HG03135 (cell line): ENCODE results near the gene COA1.
"Not testable (repeated sequence)": the region's sequence is repeated elsewhere in the genome, so short reads cannot be mapped to it uniquely, and the experiment has no call there.

Experiments used
- ATAC-seq: cut with Tn5 transposase; IDR thresholded peaks from one replicate; pipeline ENCODE4 v1.9.1; 2021; ENCODE audit warnings: mild to moderate bottlenecking, moderate library complexity; ENCODE audit not compliant: unreplicated experiment

Gene COA1

DNA sequence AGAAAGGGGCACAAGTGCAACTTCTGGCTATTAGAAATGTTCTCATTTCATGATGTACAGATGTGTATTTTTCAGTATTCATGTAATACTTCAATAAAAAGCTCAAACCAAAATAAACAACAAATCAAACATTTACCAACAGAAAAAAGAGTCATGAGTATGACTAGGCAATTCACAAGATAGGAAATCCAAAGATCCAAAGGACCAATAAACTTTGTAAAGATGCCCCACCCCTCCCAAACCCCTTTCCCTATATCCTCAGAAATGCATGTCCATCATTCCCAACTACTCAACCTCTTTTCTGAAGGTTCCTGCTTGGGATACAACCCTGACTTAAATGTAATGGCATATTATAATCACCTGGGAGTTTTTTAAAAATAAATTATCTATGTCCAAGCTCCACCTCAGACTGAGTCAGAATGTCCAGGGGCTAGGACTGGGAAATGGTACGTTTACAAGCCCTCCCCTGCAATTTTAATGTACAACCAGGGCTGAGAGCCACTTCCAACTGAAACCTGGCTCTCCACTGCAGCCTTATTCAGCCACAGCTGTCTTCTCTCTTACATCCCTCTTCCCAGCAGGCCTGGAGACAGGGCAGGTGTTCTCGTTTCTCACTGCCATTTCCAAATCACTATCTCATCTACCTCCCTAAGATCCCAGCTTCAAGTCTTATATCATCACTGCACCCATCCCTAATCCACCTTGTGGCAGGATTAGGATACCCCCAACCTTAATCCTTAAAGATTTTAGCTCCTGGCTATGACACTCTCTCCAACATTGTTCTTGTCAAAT lies 36.5 kb downstream of the COA1 start:
- no peak for ATAC-seq

- ATAC-seq, result no peak
These were observed 37.7 kb downstream of the COA1 start for GRCh38 chr7:43691611-43692010.

- ATAC-seq, result no peak
These were observed 40.2 kb downstream of the COA1 start for GRCh38 chr7:43689115-43689514.

DNA sequence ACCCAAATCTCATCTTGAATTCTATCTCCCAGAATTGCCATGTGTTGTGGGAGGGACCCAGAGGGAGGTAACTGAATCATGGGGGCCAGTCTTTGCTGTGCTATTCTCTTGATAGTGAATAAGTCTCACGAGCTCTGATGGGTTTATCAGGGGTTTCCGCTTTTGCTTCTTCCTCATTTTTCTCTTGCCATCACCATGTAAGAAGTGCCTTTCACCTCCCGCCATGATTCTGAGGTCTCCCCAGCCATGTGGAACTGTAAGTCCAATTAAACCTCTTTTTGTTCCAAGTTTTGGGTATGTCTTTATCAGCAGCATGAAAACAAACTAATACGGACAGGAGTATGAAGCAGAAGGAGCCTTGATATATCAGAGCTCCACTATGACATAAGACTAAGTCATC lies 41.5 kb downstream of the COA1 start:
- ATAC-seq, result not testable (repeated sequence)

DNA sequence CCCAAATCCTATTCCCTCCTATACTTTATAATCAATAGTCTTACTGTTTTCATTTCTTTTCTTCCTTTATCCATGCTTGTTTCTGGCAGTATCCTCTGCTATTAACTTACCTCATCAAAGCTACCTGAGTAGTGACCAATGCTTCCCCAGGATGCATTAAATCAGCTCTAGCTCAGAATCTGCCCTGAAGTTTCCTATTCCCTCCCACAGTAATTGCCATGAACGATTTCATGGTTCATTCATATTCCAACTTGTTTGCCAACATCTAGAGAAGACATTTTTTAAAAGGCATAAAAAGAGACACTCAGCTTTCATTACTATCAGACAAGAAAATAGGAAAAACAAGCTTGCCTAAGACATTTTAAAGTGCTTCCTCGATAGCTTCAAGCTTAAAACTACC lies 42.3 kb downstream of the COA1 start:
- no peak for ATAC-seq

GRCh38 chr7:43680736-43681135 lies 48.6 kb downstream of the COA1 start:
- ATAC-seq, result no peak

GRCh38 chr7:43679210-43680068 lies 49.9 kb downstream of the COA1 start:
- no peak for ATAC-seq

- ATAC-seq, result no peak
These were observed 51.0 kb downstream of the COA1 start for GRCh38 chr7:43678315-43678714.

- ATAC-seq, result no peak
These were observed 51.5 kb downstream of the COA1 start for GRCh38 chr7:43677864-43678263.

DNA sequence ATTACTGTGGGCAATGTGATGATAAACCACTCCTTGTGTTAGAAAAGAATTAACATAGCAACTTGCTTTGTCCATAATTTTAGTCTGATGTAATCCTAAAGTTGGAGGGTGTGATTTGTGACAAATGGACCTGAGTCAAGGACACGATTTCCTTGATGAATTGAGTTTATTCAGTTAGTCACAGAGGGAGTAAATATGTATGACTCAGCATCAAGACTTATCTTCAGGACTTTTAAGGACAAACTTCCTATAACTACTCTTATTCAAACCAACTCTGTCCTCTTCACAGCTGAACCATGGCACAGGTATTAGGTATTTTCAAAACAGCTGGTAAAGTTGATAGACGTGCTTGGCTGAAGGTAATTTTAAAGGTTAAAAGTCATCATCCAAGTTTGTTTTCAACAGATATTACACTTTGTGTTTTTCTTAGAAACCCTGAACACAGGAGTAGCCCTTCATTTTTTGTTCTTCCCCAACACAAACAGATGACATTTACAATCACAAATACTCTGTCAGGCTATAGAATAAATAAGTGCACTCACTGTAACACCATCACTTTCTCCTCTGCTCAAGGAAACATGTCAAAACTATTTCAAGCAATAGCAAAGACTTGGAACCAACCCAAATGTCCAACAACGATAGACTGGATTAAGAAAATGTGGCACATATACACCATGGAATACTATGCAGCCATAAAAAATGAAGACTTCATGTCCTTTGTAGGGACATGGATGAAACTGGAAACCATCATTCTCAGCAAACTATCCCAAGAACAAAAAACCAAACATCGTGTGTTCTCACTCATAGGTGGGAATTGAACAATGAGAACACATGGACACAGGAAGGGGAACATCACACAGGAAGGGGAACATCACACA lies 54.5 kb downstream of the COA1 start:
- no peak for ATAC-seq

DNA sequence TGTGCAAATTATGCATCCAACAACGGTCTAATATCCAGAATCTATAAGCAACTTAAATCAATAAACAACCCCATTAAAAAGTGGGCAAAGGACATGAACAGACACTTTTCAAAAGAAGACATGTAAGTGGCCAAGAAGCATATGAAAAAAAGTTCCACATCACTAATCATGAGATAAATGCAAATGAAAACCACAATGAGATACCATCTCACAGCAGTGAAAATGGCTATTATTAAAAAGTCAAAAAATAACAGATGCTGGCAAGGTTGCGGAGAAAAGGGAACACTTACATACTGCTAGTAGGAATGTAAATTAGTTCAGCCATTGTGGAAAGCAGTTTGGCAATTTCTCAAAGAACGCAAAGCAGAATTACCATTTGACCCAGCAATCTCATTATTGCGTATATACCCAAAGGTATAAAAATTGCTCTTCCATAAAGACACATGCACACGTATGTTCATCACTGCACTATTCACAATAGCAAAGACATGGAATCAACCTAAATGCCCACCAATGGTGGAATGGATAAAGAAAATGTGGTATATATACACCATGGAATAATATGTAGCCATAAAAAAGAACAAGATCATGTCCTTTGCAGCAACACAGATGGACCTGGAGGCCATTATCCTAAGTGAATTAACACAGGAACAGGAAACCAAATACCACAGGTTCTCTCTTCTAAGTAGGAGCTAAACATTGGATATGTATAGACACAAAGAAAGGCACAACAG lies 55.9 kb downstream of the COA1 start:
- not testable (repeated sequence) for ATAC-seq

DNA sequence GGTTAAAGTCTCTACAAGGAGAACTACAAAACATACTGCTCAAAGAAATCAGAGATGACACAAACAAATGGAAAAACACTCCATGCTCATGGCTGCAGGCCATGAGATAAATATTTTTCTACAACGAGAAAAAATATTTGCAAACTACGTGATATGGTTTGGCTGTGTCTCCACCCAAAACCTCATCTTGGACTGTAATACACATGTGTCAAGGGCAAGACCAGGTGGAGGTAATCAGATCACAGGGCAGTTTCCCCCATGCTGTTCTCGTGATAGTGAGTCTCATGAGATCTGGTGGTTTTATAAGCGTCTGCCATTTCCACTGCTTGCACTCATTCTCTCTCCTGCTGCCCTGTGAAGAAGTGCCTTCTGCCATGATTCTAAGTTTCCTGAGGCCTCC lies 57.8 kb downstream of the COA1 start:
- no peak for ATAC-seq

DNA sequence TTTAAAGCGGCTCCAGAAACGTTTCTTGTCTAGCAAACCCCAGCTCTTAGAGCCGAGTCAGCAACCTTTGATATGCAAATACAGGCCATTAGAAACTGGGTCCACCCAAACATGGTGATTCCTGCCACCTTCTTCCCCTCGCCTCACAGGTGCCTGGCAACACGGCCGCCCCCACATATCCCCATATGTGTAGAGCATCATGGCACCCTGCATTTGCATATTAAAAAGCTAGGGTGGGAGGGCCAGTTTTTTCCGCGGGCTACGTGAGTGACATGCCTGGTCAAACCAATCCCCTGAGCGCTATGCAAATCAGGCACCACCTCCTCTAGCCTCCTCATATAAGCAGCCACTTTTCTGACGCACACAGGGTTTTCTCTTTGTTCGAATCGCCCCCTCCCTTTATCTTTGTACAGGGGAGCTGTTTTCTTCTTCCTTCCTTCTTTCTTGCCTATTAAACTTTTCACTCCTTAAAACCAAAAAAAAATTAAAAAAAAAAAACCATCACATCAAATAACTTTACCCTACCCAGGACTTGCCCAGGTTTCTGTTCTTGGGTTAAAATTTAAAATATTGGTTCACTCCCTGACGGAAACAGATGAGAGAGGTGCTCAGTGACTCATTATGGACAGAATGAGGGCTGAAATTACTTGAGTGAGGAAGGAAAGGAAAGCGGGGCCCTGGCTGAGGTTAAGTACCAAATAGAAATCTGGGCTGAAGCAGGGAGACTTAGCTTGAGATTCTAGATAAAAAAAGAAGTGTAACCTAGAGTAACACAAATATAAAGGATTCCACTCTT lies 59.8 kb downstream of the COA1 start:
- no peak for ATAC-seq

- no peak for ATAC-seq
These were observed 61.3 kb downstream of the COA1 start for GRCh38 chr7:43668035-43668434.

DNA sequence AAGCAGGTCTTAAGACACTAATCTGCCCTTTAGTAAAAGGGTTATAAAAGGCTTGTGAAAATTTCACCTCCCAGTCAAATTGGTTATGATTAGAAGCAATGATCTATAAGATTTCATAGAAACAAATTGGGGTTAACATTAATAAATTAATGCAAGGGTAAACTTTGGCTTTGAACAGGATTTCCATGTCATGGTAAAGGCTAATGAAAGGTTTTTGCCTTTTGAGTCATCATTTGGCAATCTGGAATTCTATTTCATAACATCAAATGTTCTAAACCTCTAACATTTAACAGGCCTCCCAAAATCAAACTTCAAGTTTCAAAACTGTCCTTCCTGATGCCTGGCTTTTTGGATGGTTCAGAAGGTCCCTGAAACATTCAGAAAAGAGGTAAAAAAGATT lies 62.4 kb downstream of the COA1 start:
- no peak for ATAC-seq

DNA sequence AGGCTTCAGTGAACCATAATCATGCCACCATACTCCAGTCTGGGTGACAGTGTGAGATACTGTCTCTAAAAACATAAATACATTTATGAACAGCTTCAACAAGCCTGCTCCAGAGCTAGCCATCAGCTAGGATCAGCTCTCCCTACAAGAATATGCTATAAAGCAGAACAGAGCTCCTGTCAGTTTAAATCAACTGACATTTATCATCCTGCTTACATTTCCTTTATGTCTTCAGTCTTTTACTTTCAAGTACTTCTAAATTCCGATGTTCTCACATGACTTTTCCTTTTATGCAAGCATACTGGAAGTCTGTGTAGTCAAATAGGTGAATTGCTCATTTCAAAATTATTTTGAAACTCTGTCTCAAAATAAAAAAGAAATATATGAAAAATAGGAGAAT lies 64.6 kb downstream of the COA1 start:
- ATAC-seq, result no peak

GRCh38 chr7:43660141-43660540 lies 69.2 kb downstream of the COA1 start:
- no peak for ATAC-seq

DNA sequence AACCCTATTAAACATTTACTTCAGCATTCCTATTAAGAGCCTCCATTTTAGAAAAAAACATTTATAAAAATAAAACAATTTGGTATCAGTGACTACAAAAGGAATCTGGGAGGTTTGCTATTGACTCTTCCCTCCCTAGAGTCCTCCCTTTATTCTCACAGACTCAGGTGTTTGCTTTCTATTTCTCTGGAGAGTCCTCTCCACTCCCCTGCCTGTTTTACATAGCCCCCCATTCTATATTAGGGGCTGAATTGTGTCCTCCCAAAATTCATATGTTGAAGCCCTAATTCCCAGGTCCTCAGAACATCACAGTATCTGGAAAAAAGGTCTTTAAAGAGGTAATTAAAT lies 69.8 kb downstream of the COA1 start:
- no peak for ATAC-seq

DNA sequence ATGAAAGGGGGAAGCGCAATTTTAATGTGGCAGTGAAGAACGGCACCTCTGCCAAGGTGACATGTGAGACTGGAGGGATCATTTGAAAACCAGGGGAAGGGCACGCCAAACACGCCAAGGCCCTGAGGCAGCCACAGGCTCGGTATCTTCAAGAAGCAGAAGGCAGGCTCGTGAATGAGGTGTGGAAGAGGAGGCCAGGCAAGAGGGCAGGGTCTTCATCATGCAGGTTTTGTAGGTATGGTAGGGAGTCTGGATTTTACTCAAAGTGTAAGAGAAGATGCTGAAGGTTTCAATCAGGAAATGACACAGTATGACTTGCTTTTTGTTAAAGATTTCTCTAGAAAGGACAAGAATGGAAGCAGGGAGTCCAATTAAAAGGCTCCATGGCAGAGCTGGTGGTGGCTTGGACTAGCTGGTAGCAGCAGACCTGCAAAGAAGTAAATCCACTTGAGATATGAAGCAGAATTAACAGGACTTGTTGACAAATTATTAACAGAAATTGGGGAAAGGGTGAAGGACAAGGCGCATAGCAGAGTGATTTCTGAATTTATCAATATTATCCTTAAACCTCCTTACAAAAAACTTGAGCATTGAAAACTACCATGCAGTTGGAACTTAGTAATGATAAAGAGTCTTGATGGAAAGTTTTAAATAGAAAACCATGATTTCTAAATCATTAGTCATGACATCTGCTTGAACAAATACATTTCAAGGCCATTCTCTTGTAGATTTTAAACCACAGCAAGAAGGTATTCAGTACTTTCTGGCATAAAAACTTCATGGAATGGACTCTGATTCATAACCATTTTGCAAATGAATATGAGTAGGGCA lies 70.4 kb downstream of the COA1 start:
- ATAC-seq, result no peak
